ENCODE measurements around the gene PDE1A.

DNA sequence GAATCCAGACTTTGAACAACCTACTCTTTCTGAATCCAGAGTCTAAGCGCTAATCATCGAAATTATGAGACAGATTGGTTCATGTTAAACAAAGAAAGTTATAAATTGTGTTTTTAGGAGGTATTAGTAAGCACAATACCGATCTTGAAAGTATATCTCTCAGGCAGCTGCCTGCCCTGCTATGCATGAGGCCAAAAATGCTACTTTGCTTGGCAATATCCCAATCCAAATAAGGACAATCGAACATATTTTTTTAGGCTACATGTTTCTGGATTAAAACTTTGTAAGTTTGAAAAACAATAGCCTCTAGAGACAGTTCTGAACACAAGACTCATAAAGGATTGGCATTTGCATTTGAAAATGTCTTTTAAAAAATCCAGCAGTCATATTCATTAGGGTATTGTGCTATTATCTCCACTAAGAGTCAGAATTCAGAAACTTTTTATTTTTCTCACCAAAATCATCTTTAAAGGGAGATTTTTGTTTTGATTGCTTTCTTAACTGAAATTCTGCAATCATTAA, 167.1 kb downstream of the PDE1A start:
- TF ChIP-seq, protein P1, sequence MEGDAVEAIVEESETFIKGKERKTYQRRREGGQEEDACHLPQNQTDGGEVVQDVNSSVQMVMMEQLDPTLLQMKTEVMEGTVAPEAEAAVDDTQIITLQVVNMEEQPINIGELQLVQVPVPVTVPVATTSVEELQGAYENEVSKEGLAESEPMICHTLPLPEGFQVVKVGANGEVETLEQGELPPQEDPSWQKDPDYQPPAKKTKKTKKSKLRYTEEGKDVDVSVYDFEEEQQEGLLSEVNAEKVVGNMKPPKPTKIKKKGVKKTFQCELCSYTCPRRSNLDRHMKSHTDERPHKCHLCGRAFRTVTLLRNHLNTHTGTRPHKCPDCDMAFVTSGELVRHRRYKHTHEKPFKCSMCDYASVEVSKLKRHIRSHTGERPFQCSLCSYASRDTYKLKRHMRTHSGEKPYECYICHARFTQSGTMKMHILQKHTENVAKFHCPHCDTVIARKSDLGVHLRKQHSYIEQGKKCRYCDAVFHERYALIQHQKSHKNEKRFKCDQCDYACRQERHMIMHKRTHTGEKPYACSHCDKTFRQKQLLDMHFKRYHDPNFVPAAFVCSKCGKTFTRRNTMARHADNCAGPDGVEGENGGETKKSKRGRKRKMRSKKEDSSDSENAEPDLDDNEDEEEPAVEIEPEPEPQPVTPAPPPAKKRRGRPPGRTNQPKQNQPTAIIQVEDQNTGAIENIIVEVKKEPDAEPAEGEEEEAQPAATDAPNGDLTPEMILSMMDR (IDR thresholded peaks at IDR 0.05) = no peak
- TF ChIP-seq POLR2A (IDR thresholded peaks at IDR 0.05) = no peak
